IgD-negative memory B cell (primary cell): ENCODE data around the gene OS9. TPM values are rescaled to one million over a fixed set of nuclear protein-coding genes. Genes with fewer than 3 reads are reported as not detected.
"Not testable (repeated sequence)": the region's sequence is repeated elsewhere in the genome, so short reads cannot be mapped to it uniquely, and the experiment has no call there.

Experiments used
- H3K27ac Mint-ChIP-seq, 3 donors: one replicate each; pipeline ENCODE4 v1.8.0; 2020 to 2022; ENCODE audit warnings: mild to moderate bottlenecking in 3 of 3, mixed read lengths in 3 of 3, moderate library complexity in 1 of 3
- H3K27me3 Mint-ChIP-seq: one replicate; pipeline ENCODE4 v1.8.0; 2021; ENCODE audit warnings: mixed read lengths
- H3K36me3 Mint-ChIP-seq: one replicate; pipeline ENCODE4 v1.8.0; 2020; ENCODE audit warnings: mild to moderate bottlenecking, mixed read lengths
- H3K4me1 Mint-ChIP-seq, 3 donors: one replicate each; pipeline ENCODE4 v1.8.0; 2020 to 2022; ENCODE audit warnings: mixed read lengths in 3 of 3, mild to moderate bottlenecking in 1 of 3
- H3K4me3 Mint-ChIP-seq, 4 donors: one replicate each; pipeline ENCODE4 v1.8.0; 2020 to 2022; ENCODE audit warnings: mild to moderate bottlenecking in 4 of 4, mixed read lengths in 4 of 4, moderate library complexity in 3 of 4
- H3K9me3 Mint-ChIP-seq, 3 donors: one replicate each; pipeline ENCODE4 v1.8.0; 2020 to 2021; ENCODE audit warnings: mixed read lengths in 3 of 3, mild to moderate bottlenecking in 1 of 3
- polyA plus RNA-seq: library from polyadenylated mRNA; unstranded; fragments of 300-500 nt; fragmentation: Illumina TruSeq; gene quantifications from one replicate; pipeline ENCODE4 v1.2.3, GENCODE V29; 2021

OS9 gene
- polyA plus RNA-seq, 1 donor from 2014 or later = 70.4 TPM

DNA sequence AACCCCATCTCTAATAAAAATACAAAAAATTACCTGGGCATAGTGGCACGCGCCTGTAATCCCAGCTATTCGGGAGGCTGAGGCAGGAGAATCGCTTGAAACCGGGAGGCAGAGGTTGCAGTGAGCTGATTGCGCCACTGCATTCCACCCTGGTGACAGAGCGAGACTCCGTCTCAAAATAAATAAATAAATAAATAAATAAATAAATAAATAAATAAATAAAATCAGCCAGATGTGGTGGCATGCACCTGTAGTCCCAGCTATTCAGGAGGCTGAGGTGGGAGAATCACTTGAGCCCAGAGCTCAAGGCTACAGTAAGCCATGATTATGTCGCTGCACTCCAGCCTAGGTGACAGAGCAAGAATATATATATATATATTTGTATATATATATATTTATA lies 16.0 kb upstream of the OS9 start:
- not testable (repeated sequence) for H3K27ac Mint-ChIP-seq, H3K4me1 Mint-ChIP-seq, H3K36me3 Mint-ChIP-seq, H3K27me3 Mint-ChIP-seq, H3K4me3 Mint-ChIP-seq, H3K9me3 Mint-ChIP-seq

DNA sequence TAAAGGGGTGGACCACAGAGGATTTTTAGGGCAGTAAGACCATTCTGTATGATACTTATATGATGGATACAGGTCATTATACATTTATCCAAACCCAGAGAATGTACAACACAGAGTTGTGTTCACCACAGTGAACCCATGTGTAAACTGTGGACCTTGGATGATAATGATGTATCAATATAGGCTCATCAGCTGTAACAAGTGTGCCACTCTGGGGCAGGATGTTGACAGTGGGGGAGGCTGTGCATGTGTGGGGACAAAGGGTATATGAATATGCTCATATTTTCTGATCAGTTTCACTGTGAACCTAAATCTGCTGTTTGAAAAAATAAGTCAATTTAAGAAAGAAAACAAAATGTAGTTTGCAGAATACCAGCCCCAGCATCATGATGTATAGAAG lies 14.2 kb upstream of the OS9 start:
- H3K27me3 Mint-ChIP-seq = peaks cover 13% of the 10 kb centered on the region
- H3K9me3 Mint-ChIP-seq = peaks cover 1 to 5% (median 5%) of the 10 kb centered on the region in 3 donors
- no peaks in the 10 kb centered on the region for H3K4me1 Mint-ChIP-seq
- H3K36me3 Mint-ChIP-seq = no peaks in the 10 kb centered on the region
- H3K4me3 Mint-ChIP-seq = no peak overlapping the region
- no peak overlapping the region for H3K27ac Mint-ChIP-seq

DNA sequence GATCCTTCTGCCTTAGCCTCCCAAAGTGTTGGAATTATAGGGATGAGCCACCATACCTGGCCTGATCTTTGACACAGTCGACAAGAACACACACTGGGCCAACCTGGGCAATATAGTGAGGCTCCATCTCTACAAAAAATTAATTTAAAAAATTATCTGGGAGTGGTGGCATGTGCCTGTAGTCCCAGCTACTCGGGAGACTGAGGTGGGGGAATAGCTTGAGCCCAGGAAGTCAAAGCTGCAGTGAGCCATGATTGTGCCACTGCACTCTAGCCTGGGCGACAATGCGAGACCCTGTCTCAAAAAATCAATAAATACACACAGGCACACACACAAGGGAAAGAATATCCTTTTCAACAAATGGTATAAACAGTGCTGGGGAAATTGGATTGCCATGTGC lies 6.1 kb upstream of the OS9 start:
- Mint-ChIP-seq H3K4me3 (no peak overlapping the region), H3K27me3 (peaks cover 22% of the 10 kb centered on the region), H3K27ac (no peak overlapping the region), H3K9me3 (no peaks in the 10 kb centered on the region), H3K4me1 (no peaks in the 10 kb centered on the region), H3K36me3 (peaks cover 1% of the 10 kb centered on the region)

DNA sequence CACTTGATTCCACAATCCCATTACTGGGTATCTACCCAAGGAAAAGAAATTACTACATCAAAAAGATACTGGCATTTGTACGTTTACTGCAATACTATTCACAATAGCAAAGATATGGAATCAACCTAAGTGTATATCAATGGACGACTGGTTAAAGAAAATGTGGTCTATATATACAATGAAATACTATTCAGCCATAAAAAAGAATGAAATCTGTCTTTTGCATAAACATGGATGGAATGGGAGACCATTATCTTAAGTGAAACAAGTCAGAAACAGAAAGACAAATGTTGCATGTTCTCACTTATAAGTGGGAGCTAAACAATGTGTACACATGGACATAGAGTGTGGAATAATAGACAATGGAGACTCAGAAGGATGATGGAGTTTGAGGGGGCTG lies 5.0 kb upstream of the OS9 start:
- Mint-ChIP-seq H3K4me1 (no peaks in the 10 kb centered on the region), H3K27ac (no peak overlapping the region), H3K27me3 (peaks cover 21% of the 10 kb centered on the region), H3K4me3 (no peak overlapping the region), H3K9me3 (no peaks in the 10 kb centered on the region), H3K36me3 (peaks cover 1% of the 10 kb centered on the region)

DNA sequence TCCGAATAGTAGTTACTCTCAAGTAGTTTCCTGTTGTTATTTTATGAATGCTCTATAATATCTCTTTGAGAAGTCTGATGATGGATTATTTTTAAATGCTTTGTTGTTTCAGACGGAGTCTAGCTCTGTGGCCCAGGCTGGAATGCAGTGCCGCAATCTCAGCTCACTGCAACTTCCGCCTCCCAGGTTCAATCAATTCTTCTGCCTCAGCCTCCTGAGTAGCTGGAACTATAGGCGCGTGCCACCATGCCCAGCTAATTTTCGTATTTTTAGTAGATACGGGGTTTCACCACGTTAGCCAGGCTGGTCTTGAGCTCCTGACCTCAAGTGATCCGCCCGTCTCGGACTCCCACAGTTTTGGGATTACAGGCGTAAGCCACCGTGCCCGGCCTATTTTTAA lies 1.4 kb upstream of the OS9 start:
- H3K4me1 Mint-ChIP-seq = peaks cover 0 to 1% (median 0%) of the 10 kb centered on the region in 3 donors
- peaks cover 3% of the 10 kb centered on the region for H3K27me3 Mint-ChIP-seq
- H3K9me3 Mint-ChIP-seq = no peaks in the 10 kb centered on the region
- no peaks in the 10 kb centered on the region for H3K36me3 Mint-ChIP-seq
- H3K4me3 Mint-ChIP-seq = no peak overlapping the region
- H3K27ac Mint-ChIP-seq = no peak overlapping the region

DNA sequence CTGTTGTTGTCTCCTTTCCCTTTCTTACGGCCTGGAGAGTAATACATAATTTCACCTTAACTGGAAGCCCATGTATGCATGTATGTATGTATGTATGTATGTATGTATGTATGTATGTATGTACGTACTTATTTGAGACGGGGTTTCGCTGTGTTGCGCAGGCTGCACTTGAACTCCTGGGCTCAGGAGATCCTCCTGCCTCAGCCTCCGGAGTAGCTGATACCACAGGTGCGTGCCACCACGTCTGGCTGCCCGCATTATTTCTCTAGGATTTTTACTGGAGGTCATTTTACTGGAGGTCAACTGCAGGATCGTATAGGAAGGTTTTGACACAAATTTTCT lies 644 bp upstream of the OS9 start:
- Mint-ChIP-seq H3K4me1 (peaks cover 0 to 1% (median 0%) of the 10 kb centered on the region in 3 donors), H3K27ac (no peak overlapping the region), H3K36me3 (peaks cover 3% of the 10 kb centered on the region), H3K9me3 (no peaks in the 10 kb centered on the region), H3K4me3 (no peak overlapping the region), H3K27me3 (peaks cover 3% of the 10 kb centered on the region)

DNA sequence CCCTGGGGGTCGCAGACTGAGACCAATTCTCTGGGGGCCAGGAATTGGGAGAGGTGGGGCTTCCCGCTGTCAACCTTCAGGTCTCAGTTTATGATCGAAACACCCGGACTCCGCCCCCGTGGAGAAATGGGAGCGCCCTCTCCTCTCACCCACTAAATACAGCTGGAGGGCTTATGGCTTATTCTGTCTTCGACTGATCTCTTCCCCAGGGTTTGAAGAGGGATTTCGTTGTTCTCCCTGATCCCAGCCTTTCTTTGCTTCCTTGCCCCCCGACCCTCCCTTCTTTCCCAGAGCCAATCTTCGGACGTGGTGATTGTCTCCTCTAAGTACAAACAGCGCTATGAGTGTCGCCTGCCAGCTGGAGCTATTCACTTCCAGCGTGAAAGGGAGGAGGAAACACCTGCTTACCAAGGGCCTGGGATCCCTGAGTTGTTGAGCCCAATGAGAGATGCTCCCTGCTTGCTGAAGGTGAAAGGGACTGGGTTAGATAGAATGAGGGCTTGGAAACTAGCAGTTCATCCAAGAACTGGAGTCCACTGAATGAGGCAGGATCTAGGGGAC lies 607 bp downstream of the OS9 start:
- H3K27ac Mint-ChIP-seq = no peak overlapping the region

DNA sequence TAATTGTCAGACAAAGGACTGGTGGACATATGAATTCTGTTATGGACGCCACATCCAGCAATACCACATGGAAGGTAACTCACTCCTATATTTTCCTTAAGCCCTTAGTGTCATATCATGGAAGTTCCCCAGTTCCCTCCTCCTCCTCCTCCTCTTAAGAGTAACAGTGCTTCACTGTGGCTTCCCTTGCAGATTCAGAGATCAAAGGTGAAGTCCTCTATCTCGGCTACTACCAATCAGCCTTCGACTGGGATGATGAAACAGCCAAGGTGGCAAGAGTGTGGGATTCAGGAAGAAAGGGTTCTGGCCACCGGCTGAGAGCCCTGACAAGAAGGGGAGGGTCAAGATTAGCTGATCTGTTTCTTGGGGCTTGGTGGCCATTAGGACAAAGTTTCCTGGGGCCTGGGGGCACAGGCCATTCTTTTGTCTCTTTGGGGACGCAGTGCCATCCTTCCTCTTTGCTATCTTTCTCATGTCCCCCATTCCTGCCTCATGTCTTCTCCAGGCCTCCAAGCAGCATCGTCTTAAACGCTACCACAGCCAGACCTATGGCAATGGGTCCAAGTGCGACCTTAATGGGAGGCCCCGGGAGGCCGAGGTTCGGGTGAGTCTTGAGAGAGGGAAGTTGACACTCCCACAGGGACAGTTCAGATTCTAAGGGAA lies 2.0 kb downstream of the OS9 start:
- Mint-ChIP-seq H3K27ac (no peak overlapping the region), H3K36me3 (peaks cover 8% of the 10 kb centered on the region), H3K4me3 (peak overlapping the region in 1 of 4 donors; percentile 18), H3K4me1 (peaks cover 12 to 20% (median 15%) of the 10 kb centered on the region in 3 donors), H3K9me3 (no peaks in the 10 kb centered on the region), H3K27me3 (no peaks in the 10 kb centered on the region)

More for the DNA sequence above, 607 bp downstream of the OS9 start:
- peaks cover 7% of the 10 kb centered on the region for H3K36me3 Mint-ChIP-seq
- no peak overlapping the region for H3K4me3 Mint-ChIP-seq
- H3K27me3 Mint-ChIP-seq = no peaks in the 10 kb centered on the region
- H3K4me1 Mint-ChIP-seq = peaks cover 4 to 8% (median 8%) of the 10 kb centered on the region in 3 donors
- H3K9me3 Mint-ChIP-seq = no peaks in the 10 kb centered on the region

DNA sequence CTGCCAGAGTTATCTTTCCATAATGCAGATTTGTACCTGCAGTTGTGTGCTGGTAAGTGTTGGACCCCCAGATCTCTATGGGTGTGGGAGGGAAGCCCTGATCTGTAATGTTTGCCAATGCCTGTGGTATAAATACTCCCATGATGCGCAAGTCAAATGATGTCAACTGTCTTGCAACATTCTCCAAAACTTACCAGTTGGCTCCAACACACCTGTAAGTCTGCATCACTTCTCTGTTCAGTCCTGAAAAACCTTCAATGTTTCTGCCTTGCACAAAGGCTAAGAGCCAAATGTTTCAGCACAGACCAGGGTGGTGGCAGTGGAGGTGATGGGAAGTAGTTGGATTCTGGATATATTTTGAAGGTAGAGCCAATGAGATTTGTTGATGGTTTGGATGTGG lies 3.1 kb downstream of the OS9 start:
- no peak overlapping the region for H3K27ac Mint-ChIP-seq
- no peaks in the 10 kb centered on the region for H3K27me3 Mint-ChIP-seq

DNA sequence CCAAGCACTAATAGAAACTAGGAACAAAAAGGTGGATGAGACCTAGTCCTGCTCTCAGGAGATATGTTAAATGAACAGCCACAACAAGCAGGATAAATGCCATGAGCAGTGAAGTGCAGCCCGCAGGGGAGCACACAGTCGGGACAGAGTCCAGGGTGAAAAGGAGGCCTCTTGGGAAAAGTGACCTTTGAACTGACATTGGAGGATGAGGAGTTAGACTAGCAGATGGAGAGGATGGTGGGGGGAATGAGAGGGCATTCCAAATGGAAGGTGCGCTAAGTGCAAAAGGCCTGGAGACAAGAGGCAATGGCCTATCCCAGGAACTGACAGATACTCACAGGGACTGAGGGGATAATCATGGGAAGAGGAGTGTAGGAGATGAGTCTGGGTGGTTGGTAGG lies 4.5 kb downstream of the OS9 start:
- Mint-ChIP-seq H3K9me3 (peaks cover 0 to 5% (median 0%) of the 10 kb centered on the region in 3 donors), H3K4me3 (peak overlapping the region in 1 of 4 donors; percentile 12), H3K27me3 (no peaks in the 10 kb centered on the region), H3K4me1 (peaks cover 12 to 32% (median 16%) of the 10 kb centered on the region in 3 donors), H3K27ac (no peak overlapping the region), H3K36me3 (peaks cover 20% of the 10 kb centered on the region)

More for the DNA sequence above, 3.1 kb downstream of the OS9 start:
- Mint-ChIP-seq H3K4me3 (peak overlapping the region in 1 of 4 donors; percentile 41), H3K9me3 (no peaks in the 10 kb centered on the region), H3K4me1 (peaks cover 12 to 22% (median 15%) of the 10 kb centered on the region in 3 donors), H3K36me3 (peaks cover 9% of the 10 kb centered on the region)

DNA sequence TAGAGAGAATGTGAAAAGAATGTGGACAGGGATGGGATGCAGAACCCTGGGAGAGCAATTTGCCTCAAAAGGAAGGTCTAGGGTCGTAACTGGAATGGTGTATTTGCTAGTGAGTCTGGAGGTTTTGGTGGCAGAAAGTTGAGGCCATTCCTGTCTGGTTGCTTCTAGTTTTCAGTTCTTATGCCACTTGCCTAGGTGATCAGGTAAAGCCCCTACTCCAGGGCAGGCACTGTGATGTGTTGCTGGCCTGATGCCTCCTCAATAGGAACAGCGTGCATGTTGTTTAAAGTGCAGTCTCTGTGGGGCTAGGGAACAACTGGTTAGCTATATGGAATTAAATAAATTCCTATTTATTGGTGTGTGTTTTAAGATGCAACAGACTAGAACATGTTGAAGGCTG lies 6.4 kb downstream of the OS9 start:
- Mint-ChIP-seq H3K4me3 (peak overlapping the region in 2 of 4 donors; percentile 30 to 54), H3K27me3 (no peaks in the 10 kb centered on the region), H3K27ac (peak overlapping the region in 1 of 3 donors; percentile 31), H3K36me3 (peaks cover 26% of the 10 kb centered on the region), H3K9me3 (peaks cover 0 to 8% (median 2%) of the 10 kb centered on the region in 3 donors), H3K4me1 (peaks cover 12 to 32% (median 16%) of the 10 kb centered on the region in 3 donors)

DNA sequence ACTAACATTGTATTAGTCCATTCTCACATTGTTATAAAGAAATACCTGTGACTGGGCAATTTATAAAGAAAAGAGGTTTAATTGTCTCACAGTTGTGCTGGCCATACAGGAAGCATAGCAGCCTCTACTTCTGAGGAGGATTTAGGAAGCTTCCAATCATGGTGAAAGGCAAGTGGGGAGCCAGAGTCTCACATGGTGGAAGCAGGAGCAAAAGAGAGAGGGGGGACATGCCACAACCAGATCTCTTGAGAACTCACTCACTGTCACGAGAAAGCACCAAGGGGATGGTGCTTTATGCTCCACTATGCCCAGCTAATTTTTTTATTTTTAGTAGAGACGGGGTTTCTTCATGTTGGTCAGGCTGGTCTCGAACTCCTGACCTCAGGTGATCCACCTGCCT lies 13.3 kb downstream of the OS9 start:
- Mint-ChIP-seq H3K4me3 (no peak overlapping the region), H3K27me3 (no peaks in the 10 kb centered on the region), H3K4me1 (peaks cover 6 to 16% (median 9%) of the 10 kb centered on the region in 3 donors), H3K9me3 (peaks cover 0 to 8% (median 2%) of the 10 kb centered on the region in 3 donors), H3K36me3 (peaks cover 19% of the 10 kb centered on the region), H3K27ac (no peak overlapping the region)

DNA sequence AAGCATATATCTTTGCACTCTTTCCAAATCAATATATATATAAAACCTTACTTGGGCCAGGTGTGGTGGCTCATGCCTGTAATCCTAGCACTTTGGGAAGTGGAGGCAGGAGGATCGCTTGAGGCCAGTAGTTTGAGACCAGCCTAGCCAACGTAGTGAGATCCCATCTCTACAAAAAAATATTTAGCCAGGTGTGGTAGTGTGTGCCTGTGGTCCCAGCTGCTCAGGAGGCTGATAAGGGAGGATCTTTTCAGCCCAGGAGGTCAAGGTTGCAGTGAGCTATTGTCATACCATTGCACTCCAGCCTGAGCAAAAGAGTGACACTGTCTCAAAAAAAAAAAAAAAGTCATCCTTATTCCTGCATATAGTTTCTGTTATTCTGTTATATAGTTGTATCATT lies 14.4 kb downstream of the OS9 start:
- Mint-ChIP-seq H3K27me3 (no peaks in the 10 kb centered on the region), H3K4me1 (peaks cover 6 to 9% (median 9%) of the 10 kb centered on the region in 3 donors), H3K4me3 (peak overlapping the region in 1 of 4 donors; percentile 28), H3K27ac (no peak overlapping the region), H3K9me3 (peaks cover 0 to 3% (median 2%) of the 10 kb centered on the region in 3 donors), H3K36me3 (peaks cover 10% of the 10 kb centered on the region)

DNA sequence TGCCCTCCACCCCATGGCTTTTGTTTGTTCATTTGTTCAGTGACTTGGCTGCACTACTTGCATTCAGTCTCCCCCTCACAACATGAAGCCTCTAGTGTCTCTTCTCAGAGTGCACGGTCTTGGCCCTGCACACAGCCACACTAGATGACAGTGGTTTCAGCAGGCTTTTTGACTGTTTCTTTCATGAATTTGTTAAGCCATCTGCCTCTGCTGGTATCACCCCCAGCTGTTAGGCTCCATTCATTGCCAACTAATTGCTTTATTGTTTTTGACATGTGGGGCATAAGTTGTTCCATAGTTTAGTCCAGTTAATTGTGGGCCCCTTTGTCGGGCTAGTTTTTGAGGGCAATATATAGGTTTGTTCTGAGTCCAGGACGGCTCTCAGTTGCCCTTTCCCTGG lies 18.8 kb downstream of the OS9 start:
- H3K36me3 Mint-ChIP-seq = peaks cover 7% of the 10 kb centered on the region
- no peaks in the 10 kb centered on the region for H3K9me3 Mint-ChIP-seq

DNA sequence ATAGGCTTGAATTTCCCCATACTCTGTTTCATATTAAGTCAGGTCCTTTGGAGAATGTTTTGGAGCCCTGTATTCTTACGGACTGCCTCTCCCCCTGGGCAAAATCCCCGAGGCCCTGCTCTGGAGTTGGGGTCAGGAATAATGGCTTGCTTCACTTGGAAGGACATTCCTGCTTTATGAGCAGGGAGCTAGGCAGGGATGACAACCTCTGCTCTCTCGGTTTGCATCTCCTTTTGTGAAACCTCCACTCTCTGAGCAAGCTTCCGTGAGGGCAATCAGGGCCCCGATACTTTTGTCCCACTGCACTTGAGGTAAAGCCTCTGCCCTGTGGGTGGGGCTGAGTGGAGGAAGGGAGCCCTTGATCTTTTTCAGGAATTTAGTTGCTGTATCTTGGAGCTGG lies 19.3 kb downstream of the OS9 start:
- H3K4me1 Mint-ChIP-seq = peaks cover 9 to 17% (median 12%) of the 10 kb centered on the region in 3 donors
- H3K27me3 Mint-ChIP-seq = no peaks in the 10 kb centered on the region
- H3K9me3 Mint-ChIP-seq = no peaks in the 10 kb centered on the region
- H3K4me3 Mint-ChIP-seq = no peak overlapping the region
- no peak overlapping the region for H3K27ac Mint-ChIP-seq
- peaks cover 9% of the 10 kb centered on the region for H3K36me3 Mint-ChIP-seq

More for the DNA sequence above, 18.8 kb downstream of the OS9 start:
- no peak overlapping the region for H3K27ac Mint-ChIP-seq
- no peaks in the 10 kb centered on the region for H3K27me3 Mint-ChIP-seq
- no peak overlapping the region for H3K4me3 Mint-ChIP-seq
- peaks cover 9 to 17% (median 12%) of the 10 kb centered on the region in 3 donors for H3K4me1 Mint-ChIP-seq
